ENCODE measurements around the gene PARD3.

PARD3 gene

GRCh38 chr10:34565934-34566333 is 249.2 kb downstream of the PARD3 start:
- no peak for DNase-seq

GRCh38 chr10:34558093-34558583 is 257.0 kb downstream of the PARD3 start:
- DNase-seq = no peak

- no peak for DNase-seq
Observed at GRCh38 chr10:34557173-34557572, 257.9 kb downstream of the PARD3 start.

GRCh38 chr10:34555653-34556052 is 259.4 kb downstream of the PARD3 start:
- DNase-seq = no peak

- DNase-seq = no peak
Observed at GRCh38 chr10:34553747-34554146, 261.3 kb downstream of the PARD3 start.

GRCh38 chr10:34551295-34551694 is 263.8 kb downstream of the PARD3 start:
- DNase-seq = no peak

GRCh38 chr10:34549953-34550352 is 265.1 kb downstream of the PARD3 start:
- DNase-seq = no peak

GRCh38 chr10:34549001-34549400 is 266.1 kb downstream of the PARD3 start:
- DNase-seq = no peak

- DNase-seq = no peak
Observed at GRCh38 chr10:34548466-34548865, 266.6 kb downstream of the PARD3 start.

- no peak for DNase-seq
Observed at GRCh38 chr10:34547695-34548094, 267.4 kb downstream of the PARD3 start.

GRCh38 chr10:34547291-34547690 is 267.8 kb downstream of the PARD3 start:
- DNase-seq = no peak

GRCh38 chr10:34544400-34544799 is 270.7 kb downstream of the PARD3 start:
- DNase-seq = no peak

- DNase-seq = no peak
Observed at GRCh38 chr10:34543716-34544115, 271.4 kb downstream of the PARD3 start.

GRCh38 chr10:34540492-34540891 is 274.6 kb downstream of the PARD3 start:
- no peak for DNase-seq

GRCh38 chr10:34539533-34540315 is 275.4 kb downstream of the PARD3 start:
- no peak for DNase-seq

- DNase-seq = no peak
Observed at GRCh38 chr10:34538281-34538829, 276.7 kb downstream of the PARD3 start.

GRCh38 chr10:34537629-34538231 is 277.4 kb downstream of the PARD3 start:
- DNase-seq = no peak

- DNase-seq = no peak
Observed at GRCh38 chr10:34535872-34536271, 279.2 kb downstream of the PARD3 start.

GRCh38 chr10:34530778-34531177 is 284.3 kb downstream of the PARD3 start:
- DNase-seq = no peak

- DNase-seq = no peak
Observed at GRCh38 chr10:34528320-34528719, 286.8 kb downstream of the PARD3 start.

- DNase-seq = no peak
Observed at GRCh38 chr10:34526758-34527730, 288.1 kb downstream of the PARD3 start.

GRCh38 chr10:34526186-34526585 is 288.9 kb downstream of the PARD3 start:
- DNase-seq = no peak
